ENCODE data around the gene IRF5.

Gene IRF5

DNA sequence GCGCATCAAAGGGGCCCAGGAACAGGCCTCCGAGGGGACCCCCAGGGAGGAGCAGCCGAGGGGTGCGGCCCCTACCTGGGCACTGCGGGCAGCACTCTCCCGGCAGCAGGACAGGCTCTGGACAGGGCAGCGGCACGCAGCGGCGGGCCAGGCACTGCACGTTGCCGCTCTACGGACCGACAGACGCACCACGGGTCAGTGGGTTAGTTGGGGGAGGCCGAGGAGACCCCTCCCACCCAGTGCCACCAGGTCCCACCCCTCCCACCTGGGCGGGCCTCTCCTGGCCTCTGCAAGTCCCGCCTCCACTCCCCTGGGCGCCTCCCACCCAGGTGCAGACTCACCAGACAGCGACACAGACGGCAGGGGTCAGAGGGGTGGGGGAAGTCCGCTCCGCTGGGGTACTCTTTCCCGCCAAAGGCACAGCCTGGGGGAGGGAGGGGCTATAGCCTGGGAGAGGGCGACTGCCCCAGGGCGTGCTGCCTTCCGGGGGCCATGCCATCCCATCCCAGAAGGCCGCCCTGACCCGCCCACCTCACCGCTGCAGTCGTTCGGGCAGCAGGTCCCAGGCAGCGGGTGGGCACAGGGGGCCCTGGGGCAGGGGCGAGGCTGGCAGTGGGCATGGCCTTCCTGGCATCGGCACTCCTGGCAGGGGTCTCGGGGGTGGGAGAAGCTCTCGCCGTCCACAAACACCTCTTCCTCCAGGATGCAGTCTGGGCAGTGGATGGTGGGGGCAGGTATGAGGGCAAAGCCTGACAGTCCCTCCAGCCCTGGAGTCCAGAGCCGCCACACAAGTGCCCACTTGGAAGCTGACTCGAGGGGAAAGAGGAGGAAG lies 46.4 kb upstream of the IRF5 start:
- no peak for TF ChIP-seq CTCF (IDR thresholded peaks at IDR 0.05; ENCODE audit: control insufficient read depth, insufficient read depth, low read depth, low read length, missing control alignments)
- no peak overlapping the region for H3K4me3 ChIP-seq (ENCODE audit: control insufficient read depth, low read depth, low read length)
- DNase-seq (ENCODE audit: low read depth): no peak

- no peak for TF ChIP-seq CTCF (IDR thresholded peaks at IDR 0.05; ENCODE audit: control insufficient read depth, insufficient read depth, low read depth, low read length, missing control alignments)
- H3K4me3 ChIP-seq (ENCODE audit: control insufficient read depth, low read depth, low read length): no peak overlapping the region
- no peak for DNase-seq (ENCODE audit: low read depth)
Measured at GRCh38 chr7:128891942-128892269, 45.8 kb upstream of the IRF5 start.

GRCh38 chr7:128892521-128893250 lies 45.0 kb upstream of the IRF5 start:
- H3K4me3 ChIP-seq (ENCODE audit: control insufficient read depth, low read depth, low read length): no peak overlapping the region
- no peak for DNase-seq (ENCODE audit: low read depth)
- TF ChIP-seq CTCF (IDR thresholded peaks at IDR 0.05; ENCODE audit: control insufficient read depth, insufficient read depth, low read depth, low read length, missing control alignments): no peak

DNA sequence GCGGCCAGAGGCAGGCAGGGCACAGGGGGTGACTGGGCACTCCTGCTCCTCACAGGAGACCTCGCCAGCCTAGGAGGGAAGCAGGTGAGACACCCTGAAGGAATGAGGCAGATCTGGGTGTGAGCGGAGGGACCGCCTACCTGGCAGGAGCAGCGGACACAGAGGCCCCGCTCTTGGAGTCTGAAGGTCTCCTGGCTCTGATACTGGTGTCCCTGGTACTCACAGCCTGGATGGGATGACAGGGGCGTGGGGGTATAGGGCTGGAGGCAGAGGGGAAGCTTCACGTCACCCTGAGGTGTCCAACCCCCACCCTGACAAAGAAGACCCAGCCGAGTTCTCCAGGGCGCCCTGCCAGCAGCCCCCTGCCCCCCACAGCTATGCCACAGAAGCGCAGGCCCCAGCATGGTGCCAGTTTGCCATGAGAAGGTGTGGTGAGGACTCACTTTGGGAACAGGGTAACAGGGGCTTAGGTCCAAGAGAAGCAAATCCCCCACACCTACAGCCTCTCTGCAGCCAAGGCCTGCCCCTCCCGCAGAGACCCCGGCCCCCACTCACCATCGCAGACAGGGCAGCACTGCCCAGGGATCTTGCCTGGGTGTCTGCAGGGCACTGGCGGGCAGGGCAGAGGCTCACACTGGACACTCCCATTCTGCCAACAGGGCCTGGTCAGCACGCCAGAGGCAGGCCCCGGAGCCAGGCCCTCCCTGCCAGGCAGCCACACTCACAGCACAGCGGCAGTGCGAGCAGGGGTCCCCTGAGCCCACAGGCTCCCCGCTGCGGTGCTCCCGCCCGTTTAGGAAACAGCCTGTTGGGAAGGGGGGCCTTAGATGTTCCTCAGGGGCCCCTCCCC lies 44.3 kb upstream of the IRF5 start:
- no peak overlapping the region for H3K4me3 ChIP-seq (ENCODE audit: control insufficient read depth, low read depth, low read length)
- DNase-seq (ENCODE audit: low read depth): no peak
- no peak for TF ChIP-seq CTCF (IDR thresholded peaks at IDR 0.05; ENCODE audit: control insufficient read depth, insufficient read depth, low read depth, low read length, missing control alignments)

- H3K4me3 ChIP-seq (ENCODE audit: control insufficient read depth, low read depth, low read length): no peak overlapping the region
- TF ChIP-seq CTCF (IDR thresholded peaks at IDR 0.05; ENCODE audit: control insufficient read depth, insufficient read depth, low read depth, low read length, missing control alignments): no peak
- DNase-seq (ENCODE audit: low read depth): no peak
Measured at GRCh38 chr7:128894101-128894440, 43.7 kb upstream of the IRF5 start.

GRCh38 chr7:128895320-128895719 lies 42.4 kb upstream of the IRF5 start:
- no peak overlapping the region for H3K4me3 ChIP-seq (ENCODE audit: control insufficient read depth, low read depth, low read length)
- DNase-seq (ENCODE audit: low read depth): no peak
- TF ChIP-seq CTCF (IDR thresholded peaks at IDR 0.05; ENCODE audit: control insufficient read depth, insufficient read depth, low read depth, low read length, missing control alignments): no peak
